ENCODE measurements around the gene FOXB2.
"Not testable (repeated sequence)": the region's sequence is repeated elsewhere in the genome, so short reads cannot be mapped to it uniquely, and the experiment has no call there.

Gene FOXB2

GRCh38 chr9:77016526-77017504 is 2.6 kb upstream of the FOXB2 start:
- no peak for DNase-seq

- DNase-seq: no peak
Observed at GRCh38 chr9:77017505-77017894, 2.0 kb upstream of the FOXB2 start.

- no peak for DNase-seq
Observed at GRCh38 chr9:77018058-77018968, 1.1 kb upstream of the FOXB2 start.

- no peak for DNase-seq
Observed at GRCh38 chr9:77018969-77019235, 553 bp upstream of the FOXB2 start.

GRCh38 chr9:77019926-77020412 is 514 bp downstream of the FOXB2 start:
- DNase-seq: no peak

GRCh38 chr9:77020413-77021290 is 1.2 kb downstream of the FOXB2 start:
- no peak for DNase-seq

- no peak for DNase-seq
Observed at GRCh38 chr9:77021291-77021894, 1.9 kb downstream of the FOXB2 start.

- DNase-seq: no peak
Observed at GRCh38 chr9:77021922-77022782, 2.7 kb downstream of the FOXB2 start.

- no peak for DNase-seq
Observed at GRCh38 chr9:77022783-77023440, 3.5 kb downstream of the FOXB2 start.

GRCh38 chr9:77023726-77024125 is 4.3 kb downstream of the FOXB2 start:
- no peak for DNase-seq

GRCh38 chr9:77024776-77025545 is 5.5 kb downstream of the FOXB2 start:
- DNase-seq: no peak

GRCh38 chr9:77028478-77028877 is 9.0 kb downstream of the FOXB2 start:
- DNase-seq: no peak

- no peak for DNase-seq
Observed at GRCh38 chr9:77030045-77030444, 10.6 kb downstream of the FOXB2 start.

- no peak for DNase-seq
Observed at GRCh38 chr9:77038281-77039036, 19.0 kb downstream of the FOXB2 start.

GRCh38 chr9:77040340-77040739 is 20.9 kb downstream of the FOXB2 start:
- no peak for DNase-seq

GRCh38 chr9:77043743-77044142 is 24.3 kb downstream of the FOXB2 start:
- not testable (repeated sequence) for DNase-seq

GRCh38 chr9:77060681-77061080 is 41.2 kb downstream of the FOXB2 start:
- not testable (repeated sequence) for DNase-seq

- DNase-seq: no peak
Observed at GRCh38 chr9:77063645-77064285, 44.3 kb downstream of the FOXB2 start.
